SK-N-SH (cell line): ENCODE data around the gene SHROOM1. TPM values are rescaled to one million over a fixed set of nuclear protein-coding genes. Genes with fewer than 3 reads are reported as not detected.

ENCODE experiments used
- CTCF ChIA-PET: fragments of 300-600, 350-600 bp; formaldehyde crosslinking; extraction: SDS; loops from one replicate; lab custom pipeline; 2021; lab: Yijun Ruan, JAX
- POLR2A ChIA-PET: fragments of 350-600 bp; sonication (Branson Sonifier 250); formaldehyde crosslinking; extraction: SDS; loops from one replicate; lab custom pipeline; 2020; ENCODE audit warnings: antibody characterized with exemption, inconsistent platforms; lab: Yijun Ruan, JAX
- DNase-seq: peaks from one replicate; pipeline ENCODE4 v3.0.0; 2012
- H2AFZ ChIP-seq: fragments of 200-600 bp; sonication (generic); 2 replicates; pipeline ENCODE4 v1.8.1; 2016; ENCODE audit warnings: antibody characterized with exemption, mild to moderate bottlenecking, low read depth
- H3F3A ChIP-seq: fragments of 200-600 bp; sonication (generic); replicated peaks from 2 replicates; pipeline ENCODE3; 2016; ENCODE audit warnings: antibody characterized with exemption, mild to moderate bottlenecking; ENCODE audit not compliant: insufficient read depth
- H3K27ac ChIP-seq, 2 experiments: fragments of 200-500 bp in 1 of 2; fragments of 200-600 bp in 1 of 2; sonication (Bioruptor generic) in 1 of 2; sonication (generic), shearing (Covaris generic) in 1 of 2; 2 replicates each; pipeline versions ENCODE4 v1.5.1 to v1.6.1; 2014 to 2016; ENCODE audit warnings: low read depth in 2 of 2, inconsistent platforms in 1 of 2, low read length in 1 of 2, mild to moderate bottlenecking in 1 of 2, mixed read lengths in 1 of 2
- H3K27me3 ChIP-seq: fragments of 200-600 bp; sonication (generic), shearing (Covaris generic); 2 replicates; pipeline ENCODE4 v1.6.1; 2016; ENCODE audit warnings: mixed run types; ENCODE audit not compliant: insufficient read depth
- H3K36me3 ChIP-seq, 2 experiments: fragments of 200-500 bp in 1 of 2; fragments of 200-600 bp in 1 of 2; sonication (Bioruptor generic) in 1 of 2; sonication (generic) in 1 of 2; replicated peaks in 1 of 2; 2 replicates each; pipeline versions ENCODE3 to v1.5.1; 2014 to 2016; ENCODE audit warnings: low read length in 1 of 2, mild to moderate bottlenecking in 1 of 2; ENCODE audit not compliant: insufficient read depth in 2 of 2, control insufficient read depth in 1 of 2
- H3K4me1 ChIP-seq, 2 experiments: fragments of 200-500 bp in 1 of 2; fragments of 200-600 bp in 1 of 2; sonication (Bioruptor generic) in 1 of 2; sonication (generic), shearing (Covaris generic) in 1 of 2; 2 replicates each; pipeline versions ENCODE4 v1.5.1 to v1.6.1; 2014 to 2016; ENCODE audit warnings: low read depth in 1 of 2, low read length in 1 of 2, mixed run types in 1 of 2; ENCODE audit not compliant: insufficient read depth in 2 of 2, control insufficient read depth in 1 of 2
- H3K4me2 ChIP-seq: fragments of 200-600 bp; sonication (generic), shearing (Covaris generic); 2 replicates; pipeline ENCODE4 v1.6.1; 2017; ENCODE audit warnings: mixed run types
- H3K4me3 ChIP-seq, 2 experiments: fragments of 200-500 bp in 1 of 2; fragments of 200-600 bp in 1 of 2; sonication (Bioruptor generic) in 1 of 2; sonication (generic), shearing (Covaris generic) in 1 of 2; 2 replicates each; pipeline versions ENCODE4 v1.5.1 to v1.8.1; 2014 to 2016; ENCODE audit warnings: low read depth in 2 of 2, inconsistent platforms in 1 of 2, low read length in 1 of 2, mild to moderate bottlenecking in 1 of 2, mixed read lengths in 1 of 2, moderate library complexity in 1 of 2
- H3K79me2 ChIP-seq: fragments of 200-600 bp; sonication (generic); 2 replicates; pipeline ENCODE4 v1.8.1; 2017; ENCODE audit warnings: mild to moderate bottlenecking; ENCODE audit not compliant: insufficient read depth
- H3K9ac ChIP-seq: fragments of 200-600 bp; sonication (generic); 2 replicates; pipeline ENCODE4 v1.6.1; 2017; ENCODE audit warnings: mixed run types
- H3K9me2 ChIP-seq: fragments of 200-600 bp; sonication (generic); 2 replicates; pipeline ENCODE4 v1.6.1; 2017; ENCODE audit warnings: mixed run types
- H3K9me3 ChIP-seq: fragments of 200-600 bp; sonication (generic); 2 replicates; pipeline ENCODE4 v1.6.1; 2017; ENCODE audit warnings: mixed run types, mild to moderate bottlenecking, moderate library complexity
- H4K20me1 ChIP-seq: fragments of 200-600 bp; sonication (generic); 2 replicates; pipeline ENCODE4 v1.6.1; 2017; ENCODE audit warnings: mild to moderate bottlenecking, mixed run types; ENCODE audit not compliant: insufficient read depth
- CHD2 ChIP-seq: fragments of 150-350 bp; IDR thresholded peaks from 2 replicates; pipeline ENCODE4 v1.6.1; 2018; ENCODE audit warnings: low read length; ENCODE audit not compliant: partially characterized antibody
- EZH2phosphoT487 ChIP-seq: fragments of 200-600 bp; sonication (generic); IDR thresholded peaks from 2 replicates; pipeline ENCODE4 v1.6.1; 2017; ENCODE audit warnings: low read depth, mixed run types, mild to moderate bottlenecking, antibody characterized with exemption, moderate library complexity, borderline replicate concordance
- FOSL2 ChIP-seq: IDR thresholded peaks from 2 replicates; pipeline ENCODE4 v1.4.0; 2012; ENCODE audit warnings: low read depth, mild to moderate bottlenecking, moderate library complexity, borderline replicate concordance
- GABPA ChIP-seq: IDR thresholded peaks from 2 replicates; pipeline ENCODE4 v1.4.0; 2012; ENCODE audit warnings: low read depth, mild to moderate bottlenecking
- NFIC ChIP-seq: IDR thresholded peaks from 2 replicates; pipeline ENCODE4 v1.4.0; 2012; ENCODE audit warnings: borderline replicate concordance
- POLR2AphosphoS5 ChIP-seq: IDR thresholded peaks from 2 replicates; pipeline ENCODE4 v1.6.1; 2012; ENCODE audit warnings: low read depth, low read length
- RAD21 ChIP-seq: IDR thresholded peaks from 2 replicates; pipeline ENCODE4 v1.6.1; 2012; ENCODE audit warnings: mild to moderate bottlenecking, low read length
- RFX5 ChIP-seq: IDR thresholded peaks from 2 replicates; pipeline ENCODE4 v1.6.1; 2012; ENCODE audit warnings: mild to moderate bottlenecking, improper control_type of control experiment, low read length
- SMC3 ChIP-seq: IDR thresholded peaks from 2 replicates; pipeline ENCODE4 v1.6.1; 2012; ENCODE audit warnings: low read depth, low read length, improper control_type of control experiment
- TAF1 ChIP-seq: IDR thresholded peaks from 2 replicates; pipeline ENCODE4 v1.6.1; 2012; ENCODE audit warnings: low read depth, mild to moderate bottlenecking, low read length, moderate library complexity, borderline replicate concordance
- YY1 ChIP-seq: IDR thresholded peaks from 2 replicates; pipeline ENCODE4 v1.4.0; 2012; ENCODE audit warnings: low read depth, mild to moderate bottlenecking
- WGBS: methylation state at CpG from one replicate; pipeline ENCODE4 v1.1.6; 2017; ENCODE audit warnings: low lambda C conversion rate; 5-methylcytosine and 5-hydroxymethylcytosine counted together
- polyA plus RNA-seq, 3 experiments: library from polyadenylated mRNA; depleted of rRNA; stranded (reverse); fragments of >200 nt; gene quantifications; 2 replicates each; pipeline ENCODE4 v1.2.3, GENCODE V29; 2012
- TF ChIP-seq, protein P1 (sequence below): fragments of 150-350 bp; IDR thresholded peaks from 2 replicates; pipeline ENCODE4 v1.6.1; 2017; ENCODE audit warnings: antibody characterized with exemption, low read length, low read depth, borderline replicate concordance
- TF ChIP-seq, protein P2 (sequence below): fragments of 200-600 bp; sonication (generic); IDR thresholded peaks from 2 replicates; pipeline ENCODE4 v1.6.1; 2017; ENCODE audit warnings: antibody characterized with exemption, mild to moderate bottlenecking, moderate library complexity
- TF ChIP-seq, protein P3 (sequence below): IDR thresholded peaks from 2 replicates; pipeline ENCODE4 v1.4.0; 2012; ENCODE audit warnings: low read depth, borderline replicate concordance
- TF ChIP-seq, protein P4 (sequence below): IDR thresholded peaks from 2 replicates; pipeline ENCODE4 v1.4.0; 2012; ENCODE audit warnings: low read depth

Gene SHROOM1
- polyA plus RNA-seq, 1 of the 3 experiments (the other 2 are of a cell fraction) = 3.8 TPM

DNA sequence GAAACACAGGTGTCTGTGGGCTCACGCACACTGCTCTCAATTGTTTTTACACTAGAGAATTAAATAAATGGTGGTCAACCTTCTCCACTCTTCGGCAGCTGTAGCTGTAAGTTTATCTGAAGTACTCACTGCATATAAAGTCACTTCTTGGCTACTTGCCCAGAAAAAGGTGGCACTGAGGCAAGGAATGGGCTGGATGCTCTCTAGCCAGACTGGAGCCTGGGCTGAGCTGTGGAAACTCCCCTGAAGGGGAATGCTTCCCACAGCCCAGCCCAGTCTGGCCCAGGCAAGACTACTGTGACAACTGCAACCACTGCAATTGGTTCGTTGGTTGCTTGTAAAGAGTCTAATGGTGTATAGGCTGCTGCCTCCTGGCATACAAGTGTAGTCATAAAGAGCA lies 47.5 kb upstream of the SHROOM1 start:
- H3K9ac ChIP-seq = no peak overlapping the region
- no peaks in the 10 kb centered on the region for H3K9me3 ChIP-seq
- no peak overlapping the region for H3K4me2 ChIP-seq
- POLR2A ChIA-PET = no interaction called here
- peaks cover 16% of the 10 kb centered on the region for H3F3A ChIP-seq
- H3K27me3 ChIP-seq = no peaks in the 10 kb centered on the region
- H2AFZ ChIP-seq = no peak overlapping the region
- CTCF ChIA-PET = interaction anchor here (0.8 kb wide), 1 partner anchor 58 kb away, joined by 5 read pairs; no protein-coding TSS in a partner anchor
- no peak overlapping the region for H3K4me3 ChIP-seq
- no peak overlapping the region for H3K27ac ChIP-seq
- 74% methylated on average over 3 of the region's 3 CpGs for WGBS
- H3K4me1 ChIP-seq = peaks cover 0 to 4% of the 10 kb centered on the region in 2 experiments; a peak in 2 of 4 replicates
- no peaks in the 10 kb centered on the region for H3K9me2 ChIP-seq
- H4K20me1 ChIP-seq = 0 out of 2 replicates have a peak, but pooled peaks cover 3% of the 10 kb centered on the region
- no peak for DNase-seq
- no peak for TF ChIP-seq GABPA
- peak; percentile 10; the same call in 1 of the 2 replicates for TF ChIP-seq NFIC
- TF ChIP-seq, protein P1, sequence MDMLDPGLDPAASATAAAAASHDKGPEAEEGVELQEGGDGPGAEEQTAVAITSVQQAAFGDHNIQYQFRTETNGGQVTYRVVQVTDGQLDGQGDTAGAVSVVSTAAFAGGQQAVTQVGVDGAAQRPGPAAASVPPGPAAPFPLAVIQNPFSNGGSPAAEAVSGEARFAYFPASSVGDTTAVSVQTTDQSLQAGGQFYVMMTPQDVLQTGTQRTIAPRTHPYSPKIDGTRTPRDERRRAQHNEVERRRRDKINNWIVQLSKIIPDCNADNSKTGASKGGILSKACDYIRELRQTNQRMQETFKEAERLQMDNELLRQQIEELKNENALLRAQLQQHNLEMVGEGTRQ = no peak
- TF ChIP-seq, all 33 proteins: peak for 1
- H3K36me3 ChIP-seq = peaks cover 87 to 91% of the 10 kb centered on the region in 2 experiments
- H3K79me2 ChIP-seq = no peaks in the 10 kb centered on the region; the same call in 1 of the 2 replicates

DNA sequence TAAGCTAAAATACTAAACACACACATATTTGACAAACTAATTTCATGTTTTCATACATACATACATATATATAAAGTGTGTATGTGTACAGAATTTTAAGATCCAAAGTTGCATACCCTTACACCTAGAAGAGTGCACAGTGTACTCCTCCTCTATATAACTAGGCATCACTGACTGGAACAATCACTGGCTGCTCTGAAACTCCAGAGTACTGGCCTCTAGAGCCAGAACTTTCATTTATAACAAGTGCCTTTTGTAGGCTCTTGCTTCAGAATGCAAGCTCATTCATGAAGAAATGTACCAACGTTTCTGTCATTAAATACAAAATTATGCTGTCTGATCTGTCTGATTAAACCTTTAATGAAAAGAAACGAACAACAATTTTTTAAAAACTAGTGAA lies 47.0 kb upstream of the SHROOM1 start:
- Histone ChIP-seq H3K9ac (no peak overlapping the region), H3K9me3 (no peaks in the 10 kb centered on the region)
- no peak for TF ChIP-seq CHD2
- no peak for TF ChIP-seq POLR2AphosphoS5
- TF ChIP-seq, protein P2, sequence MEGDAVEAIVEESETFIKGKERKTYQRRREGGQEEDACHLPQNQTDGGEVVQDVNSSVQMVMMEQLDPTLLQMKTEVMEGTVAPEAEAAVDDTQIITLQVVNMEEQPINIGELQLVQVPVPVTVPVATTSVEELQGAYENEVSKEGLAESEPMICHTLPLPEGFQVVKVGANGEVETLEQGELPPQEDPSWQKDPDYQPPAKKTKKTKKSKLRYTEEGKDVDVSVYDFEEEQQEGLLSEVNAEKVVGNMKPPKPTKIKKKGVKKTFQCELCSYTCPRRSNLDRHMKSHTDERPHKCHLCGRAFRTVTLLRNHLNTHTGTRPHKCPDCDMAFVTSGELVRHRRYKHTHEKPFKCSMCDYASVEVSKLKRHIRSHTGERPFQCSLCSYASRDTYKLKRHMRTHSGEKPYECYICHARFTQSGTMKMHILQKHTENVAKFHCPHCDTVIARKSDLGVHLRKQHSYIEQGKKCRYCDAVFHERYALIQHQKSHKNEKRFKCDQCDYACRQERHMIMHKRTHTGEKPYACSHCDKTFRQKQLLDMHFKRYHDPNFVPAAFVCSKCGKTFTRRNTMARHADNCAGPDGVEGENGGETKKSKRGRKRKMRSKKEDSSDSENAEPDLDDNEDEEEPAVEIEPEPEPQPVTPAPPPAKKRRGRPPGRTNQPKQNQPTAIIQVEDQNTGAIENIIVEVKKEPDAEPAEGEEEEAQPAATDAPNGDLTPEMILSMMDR = no peak
- TF ChIP-seq, protein P3, sequence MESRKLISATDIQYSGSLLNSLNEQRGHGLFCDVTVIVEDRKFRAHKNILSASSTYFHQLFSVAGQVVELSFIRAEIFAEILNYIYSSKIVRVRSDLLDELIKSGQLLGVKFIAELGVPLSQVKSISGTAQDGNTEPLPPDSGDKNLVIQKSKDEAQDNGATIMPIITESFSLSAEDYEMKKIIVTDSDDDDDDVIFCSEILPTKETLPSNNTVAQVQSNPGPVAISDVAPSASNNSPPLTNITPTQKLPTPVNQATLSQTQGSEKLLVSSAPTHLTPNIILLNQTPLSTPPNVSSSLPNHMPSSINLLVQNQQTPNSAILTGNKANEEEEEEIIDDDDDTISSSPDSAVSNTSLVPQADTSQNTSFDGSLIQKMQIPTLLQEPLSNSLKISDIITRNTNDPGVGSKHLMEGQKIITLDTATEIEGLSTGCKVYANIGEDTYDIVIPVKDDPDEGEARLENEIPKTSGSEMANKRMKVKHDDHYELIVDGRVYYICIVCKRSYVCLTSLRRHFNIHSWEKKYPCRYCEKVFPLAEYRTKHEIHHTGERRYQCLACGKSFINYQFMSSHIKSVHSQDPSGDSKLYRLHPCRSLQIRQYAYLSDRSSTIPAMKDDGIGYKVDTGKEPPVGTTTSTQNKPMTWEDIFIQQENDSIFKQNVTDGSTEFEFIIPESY = no peak
- TF ChIP-seq EZH2phosphoT487 = no peak
- no peak for TF ChIP-seq YY1
- no peak for TF ChIP-seq RFX5
- TF ChIP-seq SMC3 = no peak
- no peak for TF ChIP-seq TAF1
- no peak for TF ChIP-seq FOSL2
- TF ChIP-seq, protein P4, sequence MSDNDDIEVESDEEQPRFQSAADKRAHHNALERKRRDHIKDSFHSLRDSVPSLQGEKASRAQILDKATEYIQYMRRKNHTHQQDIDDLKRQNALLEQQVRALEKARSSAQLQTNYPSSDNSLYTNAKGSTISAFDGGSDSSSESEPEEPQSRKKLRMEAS = no peak
- TF ChIP-seq RAD21 = no peak
- TF ChIP-seq, all 33 proteins: peak for 0
- Histone ChIP-seq H3K4me2 (no peak overlapping the region), H3K4me3 (no peak overlapping the region), H3K9me2 (no peaks in the 10 kb centered on the region), H3K36me3 (peaks cover 82 to 92% of the 10 kb centered on the region in 2 experiments), H2AFZ (no peak overlapping the region), H3F3A (peaks cover 14% of the 10 kb centered on the region), H4K20me1 (0 out of 2 replicates have a peak, but pooled peaks cover 3% of the 10 kb centered on the region), H3K27ac (peak overlapping the region in 1 of 2 experiments; percentile 35; a peak in 1 of 4 replicates), H3K79me2 (no peaks in the 10 kb centered on the region; the same call in 1 of the 2 replicates), H3K4me1 (peaks cover 0 to 4% of the 10 kb centered on the region in 2 experiments; a peak in 2 of 4 replicates), H3K27me3 (no peaks in the 10 kb centered on the region)
- CTCF ChIA-PET = interaction anchor here (0.8 kb wide), 3 partner anchors 48 to 286 kb away, joined by 3 to 5 read pairs (median 3); no protein-coding TSS in a partner anchor
- WGBS = 63% methylated on average over 2 of the region's 2 CpGs
- DNase-seq = no peak
- POLR2A ChIA-PET = no interaction called here
